ENCODE measurements around the gene HSPB9. TPM values are rescaled to one million over a fixed set of nuclear protein-coding genes. Genes with fewer than 3 reads are reported as not detected.

HSPB9 gene
- total and polyA plus RNA-seq, 9 of the 15 experiments (the other 6 are each of a cell fraction or from before 2014, with no cell fraction given), result 0.04 to 0.16 (median 0.08) TPM; not detected in 3

- TF ChIP-seq CEBPZ (IDR thresholded peaks at IDR 0.05; ENCODE audit: borderline replicate concordance, low read depth, low read length), result no peak
- 0 out of 2 replicates have a peak, but pooled peaks have one; percentile 61 for TF ChIP-seq ZNF740 (CRISPR knock-in tag; IDR thresholded peaks at IDR 0.05)
- no peak for TF ChIP-seq ZNF740 (tag; IDR thresholded peaks at IDR 0.05)
- no peak for TF ChIP-seq FOXK2 (conservative IDR thresholded peaks at IDR 0.05 in 1 of 2, IDR thresholded peaks at IDR 0.05 in 1 of 2; ENCODE audit: low read depth in 2 of 2)
- no peak for TF ChIP-seq ZBTB43 (CRISPR knock-in tag; IDR thresholded peaks at IDR 0.05)
- no peak for TF ChIP-seq ZNF644 (tag; IDR thresholded peaks at IDR 0.05; ENCODE audit: low read depth)
- TF ChIP-seq CBFA2T2 (conservative IDR thresholded peaks at IDR 0.05), result peak; percentile 39; the same call in 1 of the 2 replicates
- TF ChIP-seq ZNF277 (CRISPR knock-in tag; IDR thresholded peaks at IDR 0.05; ENCODE audit: borderline replicate concordance), result no peak
- no peak for TF ChIP-seq PHTF2 (CRISPR knock-in tag; IDR thresholded peaks at IDR 0.05)
- peak; percentile 68 for TF ChIP-seq CBFA2T3 (IDR thresholded peaks at IDR 0.05)
- TF ChIP-seq TEAD2 (tag; IDR thresholded peaks at IDR 0.05), result no peak
- TF ChIP-seq TCF3 (CRISPR knock-in tag; IDR thresholded peaks at IDR 0.05), result peak; percentile 33; the same call in 1 of the 2 replicates
- TF ChIP-seq ZNF23 (CRISPR knock-in tag; IDR thresholded peaks at IDR 0.05), result no peak
- no peak for TF ChIP-seq ZNF274 (IDR thresholded peaks at IDR 0.05; ENCODE audit: borderline replicate concordance, low read depth, low read length)
- no peak for TF ChIP-seq RUNX1 (IDR thresholded peaks at IDR 0.05; ENCODE audit: low read depth)
- TF ChIP-seq MXD1 (CRISPR knock-in tag; IDR thresholded peaks at IDR 0.05; ENCODE audit: borderline replicate concordance, poor library complexity, severe bottlenecking), result no peak
- no peak for TF ChIP-seq ZNF431 (CRISPR knock-in tag; IDR thresholded peaks at IDR 0.05)
- TF ChIP-seq BRF2 (IDR thresholded peaks at IDR 0.05; ENCODE audit: borderline replicate concordance, insufficient read depth, insufficient read length), result no peak
- TF ChIP-seq FOXK1 (CRISPR knock-in tag; IDR thresholded peaks at IDR 0.05; ENCODE audit: borderline replicate concordance), result no peak
These were observed 2.3 kb upstream of the HSPB9 start (continued) for GRCh38 chr17:42120161-42120769.
